A549 (cell line): ENCODE data around the gene CUX1.

Experiments used
- CBX2 ChIP-seq: fragments of 200-600 bp; sonication (generic); IDR thresholded peaks from 2 replicates; pipeline ENCODE4 v1.6.1; 2016; ENCODE audit warnings: low read depth, mild to moderate bottlenecking, borderline replicate concordance
- CTCF ChIP-seq: fragments of >200 bp; sonication (Bioruptor Twin); formaldehyde crosslinking; IDR thresholded peaks from 3 replicates; pipeline ENCODE4 v1.5.1; 2016
- EP300 ChIP-seq, 2 experiments: fragments of >200 bp; sonication (Bioruptor Twin); formaldehyde crosslinking; IDR thresholded peaks; 2 replicates in 1 of 2; 3 replicates in 1 of 2; pipeline ENCODE4 v1.6.1; 2016 to 2017
- KDM1A ChIP-seq: fragments of 200-600 bp; sonication (generic); IDR thresholded peaks from 2 replicates; pipeline ENCODE4 v1.6.1; 2016; ENCODE audit warnings: low read depth, mild to moderate bottlenecking
- MAX ChIP-seq: IDR thresholded peaks from 2 replicates; pipeline ENCODE4 v1.6.1; 2012
- POLR2A ChIP-seq: IDR thresholded peaks from 2 replicates; pipeline ENCODE4 v1.6.1; 2012; ENCODE audit warnings: mild to moderate bottlenecking, low read length
- RAD21 ChIP-seq, 2 experiments: fragments of >200 bp in 1 of 2; sonication (Bioruptor Twin) in 1 of 2; formaldehyde crosslinking in 1 of 2; IDR thresholded peaks in 1 of 2; conservative IDR thresholded peaks in 1 of 2; 2 replicates in 1 of 2; 3 replicates in 1 of 2; pipeline ENCODE4 v1.6.1; 2012 to 2018; ENCODE audit warnings: inconsistent platforms in 1 of 2
- RCOR1 ChIP-seq: fragments of 150-350 bp; IDR thresholded peaks from 2 replicates; pipeline ENCODE4 v1.6.1; 2014; ENCODE audit warnings: antibody characterized with exemption, low read length, low read depth
- SMC3 ChIP-seq: fragments of >200 bp; sonication (Bioruptor Twin); formaldehyde crosslinking; IDR thresholded peaks from 3 replicates; pipeline ENCODE4 v1.6.1; 2018; ENCODE audit warnings: inconsistent platforms
- TF ChIP-seq, protein P1 (sequence below): fragments of 200-600 bp; sonication (generic); IDR thresholded peaks from 2 replicates; pipeline ENCODE4 v1.6.1; 2016; ENCODE audit warnings: antibody characterized with exemption, mild to moderate bottlenecking, moderate library complexity

GRCh38 chr7:102169651-102170392 lies 352.4 kb downstream of the CUX1 start:
- TF ChIP-seq RCOR1: no peak
- TF ChIP-seq RAD21 (conservative IDR thresholded peaks at IDR 0.05 in 1 of 2, IDR thresholded peaks at IDR 0.05 in 1 of 2): no peak
- no peak for TF ChIP-seq MAX
- no peak for TF ChIP-seq CTCF
- no peak for TF ChIP-seq SMC3
- TF ChIP-seq, protein P1, sequence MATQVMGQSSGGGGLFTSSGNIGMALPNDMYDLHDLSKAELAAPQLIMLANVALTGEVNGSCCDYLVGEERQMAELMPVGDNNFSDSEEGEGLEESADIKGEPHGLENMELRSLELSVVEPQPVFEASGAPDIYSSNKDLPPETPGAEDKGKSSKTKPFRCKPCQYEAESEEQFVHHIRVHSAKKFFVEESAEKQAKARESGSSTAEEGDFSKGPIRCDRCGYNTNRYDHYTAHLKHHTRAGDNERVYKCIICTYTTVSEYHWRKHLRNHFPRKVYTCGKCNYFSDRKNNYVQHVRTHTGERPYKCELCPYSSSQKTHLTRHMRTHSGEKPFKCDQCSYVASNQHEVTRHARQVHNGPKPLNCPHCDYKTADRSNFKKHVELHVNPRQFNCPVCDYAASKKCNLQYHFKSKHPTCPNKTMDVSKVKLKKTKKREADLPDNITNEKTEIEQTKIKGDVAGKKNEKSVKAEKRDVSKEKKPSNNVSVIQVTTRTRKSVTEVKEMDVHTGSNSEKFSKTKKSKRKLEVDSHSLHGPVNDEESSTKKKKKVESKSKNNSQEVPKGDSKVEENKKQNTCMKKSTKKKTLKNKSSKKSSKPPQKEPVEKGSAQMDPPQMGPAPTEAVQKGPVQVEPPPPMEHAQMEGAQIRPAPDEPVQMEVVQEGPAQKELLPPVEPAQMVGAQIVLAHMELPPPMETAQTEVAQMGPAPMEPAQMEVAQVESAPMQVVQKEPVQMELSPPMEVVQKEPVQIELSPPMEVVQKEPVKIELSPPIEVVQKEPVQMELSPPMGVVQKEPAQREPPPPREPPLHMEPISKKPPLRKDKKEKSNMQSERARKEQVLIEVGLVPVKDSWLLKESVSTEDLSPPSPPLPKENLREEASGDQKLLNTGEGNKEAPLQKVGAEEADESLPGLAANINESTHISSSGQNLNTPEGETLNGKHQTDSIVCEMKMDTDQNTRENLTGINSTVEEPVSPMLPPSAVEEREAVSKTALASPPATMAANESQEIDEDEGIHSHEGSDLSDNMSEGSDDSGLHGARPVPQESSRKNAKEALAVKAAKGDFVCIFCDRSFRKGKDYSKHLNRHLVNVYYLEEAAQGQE: no peak
- no peak for TF ChIP-seq POLR2A
- TF ChIP-seq EP300 (IDR thresholded peaks at IDR 0.05): no peak
- TF ChIP-seq KDM1A: no peak
- TF ChIP-seq CBX2: no peak
